K562 (cell line): Measurements from ENCODE around the gene LIN9. TPM values are rescaled to one million over a fixed set of nuclear protein-coding genes. Genes with fewer than 3 reads are reported as not detected.

Experiments
- CXXC5 ChIP-seq: fragments of 250-450 bp; sonication (Bioruptor Pico); IDR thresholded peaks from 2 replicates; pipeline ENCODE4 v1.8.0; 2022; ENCODE audit warnings: inconsistent platforms, mild to moderate bottlenecking, moderate library complexity
- FOS ChIP-seq: IDR thresholded peaks from 3 replicates; pipeline ENCODE4 v1.6.1; 2011; ENCODE audit not compliant: insufficient read length; ENCODE audit errors: extremely low read depth
- GTF2A2 ChIP-seq: IDR thresholded peaks from 2 replicates; pipeline ENCODE4 v1.6.1; 2016; ENCODE audit warnings: mild to moderate bottlenecking, missing genetic modification characterization, missing compliant biosample characterization
- GTF2E2 ChIP-seq: fragments of 200-800 bp; sonication (Bioruptor generic); IDR thresholded peaks from 2 replicates; pipeline ENCODE4 v1.6.1; 2016; ENCODE audit warnings: missing genetic modification characterization, missing compliant biosample characterization
- MECOM ChIP-seq: fragments of 250-450 bp; sonication (Bioruptor Pico); IDR thresholded peaks from 2 replicates; pipeline ENCODE4 v1.8.0; 2022; ENCODE audit warnings: inconsistent platforms
- MYC ChIP-seq, 2 experiments: fragments of 250-450 bp in 1 of 2; sonication (Bioruptor Pico) in 1 of 2; IDR thresholded peaks; 2 replicates each; pipeline versions ENCODE4 v1.5.1 to v1.6.1; 2012 to 2021; ENCODE audit warnings: low read depth in 2 of 2, borderline replicate concordance in 1 of 2, improper control_type of control experiment in 1 of 2, low read length in 1 of 2, mild to moderate bottlenecking in 1 of 2, moderate library complexity in 1 of 2
- NELFE ChIP-seq: IDR thresholded peaks from 2 replicates; pipeline ENCODE4 v1.6.1; 2011; ENCODE audit warnings: mild to moderate bottlenecking; ENCODE audit not compliant: insufficient read depth, insufficient read length
- NEUROD1 ChIP-seq: fragments of 150-350 bp; IDR thresholded peaks from 2 replicates; pipeline ENCODE4 v1.6.1; 2014; ENCODE audit warnings: borderline replicate concordance, low read length, low read depth; ENCODE audit not compliant: partially characterized antibody
- NR3C1 ChIP-seq: sonication (generic); formaldehyde crosslinking; IDR thresholded peaks from 2 replicates; pipeline ENCODE4 v1.8.1; 2022; ENCODE audit warnings: missing genetic modification reagents
- PHB ChIP-seq: fragments of 250-450 bp; sonication (Bioruptor Pico); IDR thresholded peaks from 2 replicates; pipeline ENCODE4 v1.5.0; 2021
- POU5F1 ChIP-seq: fragments of 150-350 bp; IDR thresholded peaks from 2 replicates; pipeline ENCODE4 v1.6.1; 2014; ENCODE audit warnings: borderline replicate concordance, low read length, low read depth, mild to moderate bottlenecking; ENCODE audit not compliant: partially characterized antibody
- PURB ChIP-seq: sonication (generic); formaldehyde crosslinking; IDR thresholded peaks from 2 replicates; pipeline ENCODE4 v1.9.0; 2021; ENCODE audit warnings: low read depth, mild to moderate bottlenecking, missing genetic modification reagents
- RCOR1 ChIP-seq, 2 experiments: IDR thresholded peaks; 2 replicates each; pipeline ENCODE4 v1.6.1; 2012; ENCODE audit warnings: low read depth in 2 of 2, low read length in 2 of 2, borderline replicate concordance in 1 of 2, improper control_type of control experiment in 1 of 2
- SMARCE1 ChIP-seq: fragments of 450-650 bp; IDR thresholded peaks from 2 replicates; pipeline ENCODE4 v1.7.1; 2016; ENCODE audit warnings: mild to moderate bottlenecking
- TAL1 ChIP-seq: fragments of 450-650 bp; IDR thresholded peaks from 2 replicates; pipeline ENCODE4 v1.6.1; 2016; ENCODE audit warnings: mild to moderate bottlenecking
- ZBTB12 ChIP-seq: fragments of 250-450 bp; sonication (Bioruptor Pico); IDR thresholded peaks from 2 replicates; pipeline ENCODE4 v1.4.0; 2020
- ZFX ChIP-seq: sonication (generic); formaldehyde crosslinking; IDR thresholded peaks from 2 replicates; pipeline ENCODE4 v1.8.0; 2022; ENCODE audit warnings: mild to moderate bottlenecking, missing genetic modification reagents, moderate library complexity
- ZNF311 ChIP-seq: fragments of 250-450 bp; sonication (Bioruptor Pico); IDR thresholded peaks from 2 replicates; pipeline ENCODE4 v1.4.0; 2020; ENCODE audit warnings: mild to moderate bottlenecking, moderate library complexity
- polyA plus RNA-seq, 8 experiments: library from polyadenylated mRNA; depleted of rRNA in 4 of 8; stranded (reverse) in 5 of 8; unstranded in 3 of 8; fragments of >200 nt; fragmentation: Nextera tagmentation in 2 of 8; fragmentation: Illumina TruSeq in 1 of 8; extraction: Ambion mirVana in 2 of 8; extraction: Trizol in 1 of 8; gene quantifications; 2 replicates each; pipeline versions ENCODE4 v1.2.1 to v1.2.3, GENCODE V29; 2011 to 2014; ENCODE audit warnings: inconsistent platforms in 1 of 8, missing spikeins in 1 of 8
- total RNA-seq, 7 experiments: library from RNA; depleted of rRNA in 6 of 7; stranded (reverse); fragments of >200 nt in 6 of 7; fragmentation: Illumina TruSeq in 2 of 7; extraction: Trizol in 2 of 7; gene quantifications; 2 replicates each; pipeline versions ENCODE4 v1.2.1 to v1.2.3, GENCODE V29; 2011 to 2021; ENCODE audit warnings: low replicate concordance in 1 of 7
- TF ChIP-seq, protein P1 (sequence below): fragments of 450-650 bp; formaldehyde crosslinking; IDR thresholded peaks from 2 replicates; pipeline ENCODE4 v1.4.0; 2020; ENCODE audit warnings: mild to moderate bottlenecking, moderate library complexity
- TF ChIP-seq, protein P2 (sequence below): sonication (generic); formaldehyde crosslinking; IDR thresholded peaks from 2 replicates; pipeline ENCODE4 v1.8.0; 2022; ENCODE audit warnings: missing genetic modification reagents, mild to moderate bottlenecking, borderline replicate concordance
- TF ChIP-seq, protein P3 (sequence below): sonication (generic); formaldehyde crosslinking; IDR thresholded peaks from 2 replicates; pipeline ENCODE4 v1.8.1; 2023; ENCODE audit warnings: mild to moderate bottlenecking, missing genetic modification reagents
- TF ChIP-seq, protein P4 (sequence below): sonication (generic); formaldehyde crosslinking; IDR thresholded peaks from 2 replicates; pipeline ENCODE4 v1.8.0; 2022; ENCODE audit warnings: mild to moderate bottlenecking, missing genetic modification reagents, borderline replicate concordance

LIN9 gene
- total and polyA plus RNA-seq, 9 of the 15 experiments (the other 6 are each of a cell fraction or from before 2014, with no cell fraction given) = 18.8 to 33.0 (median 25.5) TPM

GRCh38 chr1:226216056-226216455, 92.9 kb downstream of the LIN9 start (continued):
- TF ChIP-seq, protein P1, sequence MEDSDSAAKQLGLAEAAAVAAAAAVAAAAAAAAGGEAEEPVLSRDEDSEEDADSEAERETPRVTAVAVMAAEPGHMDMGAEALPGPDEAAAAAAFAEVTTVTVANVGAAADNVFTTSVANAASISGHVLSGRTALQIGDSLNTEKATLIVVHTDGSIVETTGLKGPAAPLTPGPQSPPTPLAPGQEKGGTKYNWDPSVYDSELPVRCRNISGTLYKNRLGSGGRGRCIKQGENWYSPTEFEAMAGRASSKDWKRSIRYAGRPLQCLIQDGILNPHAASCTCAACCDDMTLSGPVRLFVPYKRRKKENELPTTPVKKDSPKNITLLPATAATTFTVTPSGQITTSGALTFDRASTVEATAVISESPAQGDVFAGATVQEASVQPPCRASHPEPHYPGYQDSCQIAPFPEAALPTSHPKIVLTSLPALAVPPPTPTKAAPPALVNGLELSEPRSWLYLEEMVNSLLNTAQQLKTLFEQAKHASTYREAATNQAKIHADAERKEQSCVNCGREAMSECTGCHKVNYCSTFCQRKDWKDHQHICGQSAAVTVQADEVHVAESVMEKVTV (CRISPR knock-in tag) = no peak
- 0 out of 4 replicates have a peak, but pooled peaks of 1 of the 2 experiments have one; percentile 40 for TF ChIP-seq RCOR1 (IDR thresholded peaks at IDR 0.05; ENCODE audit: borderline replicate concordance in 1 of 2, low read depth in 2 of 2, low read length in 2 of 2)
- TF ChIP-seq TAL1 = peak; percentile 67
- 0 out of 2 replicates have a peak, but pooled peaks have one; percentile 14 for TF ChIP-seq SMARCE1
- TF ChIP-seq, protein P2, sequence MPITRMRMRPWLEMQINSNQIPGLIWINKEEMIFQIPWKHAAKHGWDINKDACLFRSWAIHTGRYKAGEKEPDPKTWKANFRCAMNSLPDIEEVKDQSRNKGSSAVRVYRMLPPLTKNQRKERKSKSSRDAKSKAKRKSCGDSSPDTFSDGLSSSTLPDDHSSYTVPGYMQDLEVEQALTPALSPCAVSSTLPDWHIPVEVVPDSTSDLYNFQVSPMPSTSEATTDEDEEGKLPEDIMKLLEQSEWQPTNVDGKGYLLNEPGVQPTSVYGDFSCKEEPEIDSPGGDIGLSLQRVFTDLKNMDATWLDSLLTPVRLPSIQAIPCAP (CRISPR knock-in tag) = no peak
- TF ChIP-seq ZFX = no peak
- TF ChIP-seq GTF2E2 (tag) = no peak
- TF ChIP-seq MYC (IDR thresholded peaks at IDR 0.05; ENCODE audit: low read depth, low read length) = no peak
- no peak for TF ChIP-seq MYC (CRISPR knock-in tag; IDR thresholded peaks at IDR 0.05; ENCODE audit: borderline replicate concordance, low read depth)
- TF ChIP-seq, protein P3, sequence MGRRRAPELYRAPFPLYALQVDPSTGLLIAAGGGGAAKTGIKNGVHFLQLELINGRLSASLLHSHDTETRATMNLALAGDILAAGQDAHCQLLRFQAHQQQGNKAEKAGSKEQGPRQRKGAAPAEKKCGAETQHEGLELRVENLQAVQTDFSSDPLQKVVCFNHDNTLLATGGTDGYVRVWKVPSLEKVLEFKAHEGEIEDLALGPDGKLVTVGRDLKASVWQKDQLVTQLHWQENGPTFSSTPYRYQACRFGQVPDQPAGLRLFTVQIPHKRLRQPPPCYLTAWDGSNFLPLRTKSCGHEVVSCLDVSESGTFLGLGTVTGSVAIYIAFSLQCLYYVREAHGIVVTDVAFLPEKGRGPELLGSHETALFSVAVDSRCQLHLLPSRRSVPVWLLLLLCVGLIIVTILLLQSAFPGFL = no peak
- no peak for TF ChIP-seq NEUROD1
- no peak for TF ChIP-seq ZNF311 (CRISPR knock-in tag)
- TF ChIP-seq ZBTB12 = no peak
- TF ChIP-seq NR3C1 (CRISPR knock-in tag) = no peak
- no peak for TF ChIP-seq PURB (CRISPR knock-in tag)
- TF ChIP-seq PHB (CRISPR knock-in tag) = no peak
- TF ChIP-seq POU5F1 = no peak
- TF ChIP-seq, protein P4, sequence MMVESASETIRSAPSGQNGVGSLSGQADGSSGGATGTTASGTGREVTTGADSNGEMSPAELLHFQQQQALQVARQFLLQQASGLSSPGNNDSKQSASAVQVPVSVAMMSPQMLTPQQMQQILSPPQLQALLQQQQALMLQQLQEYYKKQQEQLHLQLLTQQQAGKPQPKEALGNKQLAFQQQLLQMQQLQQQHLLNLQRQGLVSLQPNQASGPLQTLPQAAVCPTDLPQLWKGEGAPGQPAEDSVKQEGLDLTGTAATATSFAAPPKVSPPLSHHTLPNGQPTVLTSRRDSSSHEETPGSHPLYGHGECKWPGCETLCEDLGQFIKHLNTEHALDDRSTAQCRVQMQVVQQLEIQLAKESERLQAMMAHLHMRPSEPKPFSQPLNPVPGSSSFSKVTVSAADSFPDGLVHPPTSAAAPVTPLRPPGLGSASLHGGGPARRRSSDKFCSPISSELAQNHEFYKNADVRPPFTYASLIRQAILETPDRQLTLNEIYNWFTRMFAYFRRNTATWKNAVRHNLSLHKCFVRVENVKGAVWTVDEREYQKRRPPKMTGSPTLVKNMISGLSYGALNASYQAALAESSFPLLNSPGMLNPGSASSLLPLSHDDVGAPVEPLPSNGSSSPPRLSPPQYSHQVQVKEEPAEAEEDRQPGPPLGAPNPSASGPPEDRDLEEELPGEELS (CRISPR knock-in tag) = no peak
- TF ChIP-seq NELFE = no peak
- no peak for TF ChIP-seq GTF2A2
- TF ChIP-seq CXXC5 = 0 out of 2 replicates have a peak, but pooled peaks have one; percentile 11
- no peak for TF ChIP-seq FOS
- no peak for TF ChIP-seq MECOM (CRISPR knock-in tag)
